ENCODE measurements around the gene SPCS1.

SPCS1 gene

GRCh38 chr3:52685709-52686691, 19.9 kb upstream of the SPCS1 start, which contains the start of the genes GNL3 and PBRM1 (continued):
- TF ChIP-seq BCL11B (tag by site-specific recombination; IDR thresholded peaks at IDR 0.05; ENCODE audit: low read depth) (no peak), RBAK (tag by site-specific recombination; IDR thresholded peaks at IDR 0.05) (no peak), ZNF292 (tag by site-specific recombination; IDR thresholded peaks at IDR 0.05; ENCODE audit: borderline replicate concordance, low read depth) (no peak), ZBTB7A (tag by site-specific recombination; IDR thresholded peaks at IDR 0.05; ENCODE audit: low read depth) (no peak), KLF1 (tag by site-specific recombination; IDR thresholded peaks at IDR 0.05) (peak; percentile 27; the same call in 1 of the 2 replicates), ZNF48 (tag by site-specific recombination; IDR thresholded peaks at IDR 0.05) (no peak)

GRCh38 chr3:52688266-52688665, 17.6 kb upstream of the SPCS1 start:
- CTCF ChIA-PET, result no interaction called here
- Histone ChIP-seq H3K27ac (ENCODE audit: extremely low read depth, low read depth, low read length) (no peak overlapping the region), H3K9me3 (ENCODE audit: control insufficient read depth, insufficient read depth, low read depth, low read length) (no peaks in the 10 kb centered on the region), H3K4me1 (ENCODE audit: control insufficient read depth, insufficient read depth, low read length) (peaks cover 2% of the 10 kb centered on the region; the same call in 1 of the 2 replicates), H3K4me3 (ENCODE audit: low read depth, low read length) (no peak overlapping the region), H3K36me3 (ENCODE audit: control insufficient read depth in 2 of 2, insufficient read depth in 1 of 2, low read length in 2 of 2) (peaks cover 37 to 71% of the 10 kb centered on the region in 2 experiments)
- POLR2A ChIA-PET, result no interaction called here
- no peak for TF ChIP-seq ZNF24 (tag by site-specific recombination; IDR thresholded peaks at IDR 0.05)
- no peak for TF ChIP-seq ZNF362 (tag by site-specific recombination; IDR thresholded peaks at IDR 0.05)
- TF ChIP-seq ZNF555 (tag by site-specific recombination; conservative IDR thresholded peaks at IDR 0.05), result no peak
- no peak for TF ChIP-seq ZNF202 (tag by site-specific recombination; IDR thresholded peaks at IDR 0.05; ENCODE audit: borderline replicate concordance)
- no peak for TF ChIP-seq BCL11B (tag by site-specific recombination; IDR thresholded peaks at IDR 0.05; ENCODE audit: low read depth)
- no peak for TF ChIP-seq ZNF433 (tag by site-specific recombination; IDR thresholded peaks at IDR 0.05; ENCODE audit: low read depth)
- no peak for TF ChIP-seq ZNF571 (tag by site-specific recombination; IDR thresholded peaks at IDR 0.05)
- TF ChIP-seq ZNF629 (tag by site-specific recombination; IDR thresholded peaks at IDR 0.05), result no peak

DNA sequence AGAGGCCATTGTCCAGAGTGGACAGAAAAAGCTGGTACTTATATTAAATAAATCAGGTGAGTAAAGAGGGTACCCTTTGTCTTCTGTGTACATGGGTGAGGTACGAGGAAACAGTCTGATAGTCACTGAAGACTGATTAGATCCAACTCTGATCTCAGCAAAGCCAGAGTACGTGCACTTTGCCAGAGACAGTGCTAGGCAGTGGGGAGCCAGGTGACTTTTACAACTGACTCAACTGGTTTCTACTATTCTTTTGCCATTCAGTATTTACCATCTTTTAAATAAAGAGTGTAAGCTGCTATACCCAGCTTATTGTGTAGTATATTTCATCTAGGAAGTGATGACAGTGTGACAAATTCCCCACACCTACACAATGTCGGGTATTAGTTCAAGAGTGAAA, 16.8 kb upstream of the SPCS1 start:
- ChIA-PET CTCF (no interaction called here), POLR2A (interaction anchor here (0.7 kb wide), 1 partner anchor 153 kb away, joined by 3 read pairs; the partner anchor contains the start of gene UQCC5)
- no peak for TF ChIP-seq ZXDB (tag by site-specific recombination; IDR thresholded peaks at IDR 0.05)
- no peak for TF ChIP-seq ZNF629 (tag by site-specific recombination; IDR thresholded peaks at IDR 0.05)
- no peak for TF ChIP-seq ZNF664 (tag by site-specific recombination; IDR thresholded peaks at IDR 0.05)
- TF ChIP-seq ZNF16 (tag by site-specific recombination; IDR thresholded peaks at IDR 0.05; ENCODE audit: low read depth), result no peak
- TF ChIP-seq MYNN (tag by site-specific recombination; IDR thresholded peaks at IDR 0.05; ENCODE audit: borderline replicate concordance), result no peak
- TF ChIP-seq ZNF488 (tag by site-specific recombination; IDR thresholded peaks at IDR 0.05), result no peak
- TF ChIP-seq ZNF843 (tag by site-specific recombination; IDR thresholded peaks at IDR 0.05), result no peak
- no peak for TF ChIP-seq ZSCAN16 (tag by site-specific recombination; IDR thresholded peaks at IDR 0.05)
- no peak for TF ChIP-seq ZNF324 (tag by site-specific recombination; IDR thresholded peaks at IDR 0.05)
- peaks cover 37 to 80% of the 10 kb centered on the region in 2 experiments for H3K36me3 ChIP-seq (ENCODE audit: control insufficient read depth in 2 of 2, insufficient read depth in 1 of 2, low read length in 2 of 2)
- H3K4me1 ChIP-seq (ENCODE audit: control insufficient read depth, insufficient read depth, low read length), result no peaks in the 10 kb centered on the region; the same call in 1 of the 2 replicates
- H3K4me3 ChIP-seq (ENCODE audit: low read depth, low read length), result no peak overlapping the region
- H3K27ac ChIP-seq (ENCODE audit: extremely low read depth, low read depth, low read length), result no peak overlapping the region
- H3K9me3 ChIP-seq (ENCODE audit: control insufficient read depth, insufficient read depth, low read depth, low read length), result no peaks in the 10 kb centered on the region

Measured in HEK293 (cell line).